Neuronal stem cell (in vitro differentiated cells): Measurements from ENCODE around the gene RIC3.

Experiments
- DNase-seq: peaks from one replicate; pipeline ENCODE4 v3.0.0-alpha.2; 2013; ENCODE audit warnings: low spot score
- H2AFZ ChIP-seq: one replicate; pipeline ENCODE4 v1.6.1; 2013; ENCODE audit warnings: mild to moderate bottlenecking, low read length, inconsistent platforms
- H2AK5ac ChIP-seq: 2 replicates; pipeline ENCODE4 v1.6.1; 2013; ENCODE audit warnings: low read depth, mild to moderate bottlenecking, inconsistent platforms, low read length, moderate library complexity, mixed read lengths
- H2BK120ac ChIP-seq: 2 replicates; pipeline ENCODE4 v1.6.1; 2013; ENCODE audit warnings: low read depth, mild to moderate bottlenecking, inconsistent platforms, low read length, moderate library complexity, mixed read lengths
- H2BK12ac ChIP-seq: one replicate; pipeline ENCODE4 v1.6.1; 2013; ENCODE audit warnings: low read length, inconsistent platforms
- H2BK15ac ChIP-seq: 2 replicates; pipeline ENCODE4 v1.6.1; 2013; ENCODE audit warnings: mild to moderate bottlenecking, low read length, inconsistent platforms, mixed read lengths
- H2BK5ac ChIP-seq: one replicate; pipeline ENCODE4 v1.6.1; 2013; ENCODE audit warnings: inconsistent platforms, mild to moderate bottlenecking, low read length, moderate library complexity
- H3K14ac ChIP-seq: one replicate; pipeline ENCODE4 v1.6.1; 2013; ENCODE audit warnings: low read length, inconsistent platforms
- H3K18ac ChIP-seq: 2 replicates; pipeline ENCODE4 v1.6.1; 2013; ENCODE audit warnings: low read length, inconsistent platforms
- H3K23ac ChIP-seq: 2 replicates; pipeline ENCODE4 v1.6.1; 2013; ENCODE audit warnings: low read depth, mild to moderate bottlenecking, mixed read lengths, low read length, inconsistent platforms; ENCODE audit not compliant: poor library complexity
- H3K27ac ChIP-seq: replicated peaks from 3 replicates; pipeline ENCODE4 v1.5.1; 2013; ENCODE audit warnings: low read length, inconsistent platforms
- H3K27me3 ChIP-seq, 3 experiments: 2 replicates each; pipeline ENCODE4 v1.6.1; 2013; ENCODE audit warnings: low read length in 3 of 3, mild to moderate bottlenecking in 2 of 3, inconsistent platforms in 1 of 3, low read depth in 1 of 3, mixed read lengths in 1 of 3, moderate library complexity in 1 of 3; ENCODE audit not compliant: control insufficient read depth in 3 of 3, insufficient read depth in 3 of 3
- H3K36me3 ChIP-seq, 2 donors: replicated peaks in 1 of 2; 2 replicates each; pipeline ENCODE4 v1.6.1; 2013; ENCODE audit warnings: low read length in 2 of 2; ENCODE audit not compliant: control insufficient read depth in 2 of 2, insufficient read depth in 2 of 2
- H3K4ac ChIP-seq: 2 replicates; pipeline ENCODE4 v1.6.1; 2013; ENCODE audit warnings: inconsistent platforms, mild to moderate bottlenecking, low read length, moderate library complexity
- H3K4me1 ChIP-seq, 2 donors: 1 replicate in 1 of 2; 2 replicates in 1 of 2; pipeline ENCODE4 v1.6.1; 2013; ENCODE audit warnings: low read length in 2 of 2, low read depth in 1 of 2; ENCODE audit not compliant: control insufficient read depth in 2 of 2, insufficient read depth in 1 of 2
- H3K4me2 ChIP-seq: one replicate; pipeline ENCODE4 v1.6.1; 2013; ENCODE audit warnings: mild to moderate bottlenecking, low read length, inconsistent platforms; ENCODE audit not compliant: insufficient read depth, poor library complexity, severe bottlenecking
- H3K4me3 ChIP-seq, 2 donors: 2 replicates each; pipeline ENCODE4 v1.5.1; 2013; ENCODE audit warnings: low read length in 2 of 2, mild to moderate bottlenecking in 2 of 2, inconsistent platforms in 1 of 2, moderate library complexity in 1 of 2
- H3K79me1 ChIP-seq: one replicate; pipeline ENCODE4 v1.6.1; 2013; ENCODE audit warnings: low read depth, mild to moderate bottlenecking, inconsistent platforms, low read length, moderate library complexity
- H3K9ac ChIP-seq: one replicate; pipeline ENCODE4 v1.6.1; 2013; ENCODE audit warnings: mild to moderate bottlenecking, low read depth, low read length, inconsistent platforms; ENCODE audit not compliant: poor library complexity
- H3K9me3 ChIP-seq, 2 donors: replicated peaks in 1 of 2; 2 replicates each; pipeline versions ENCODE3 to v1.6.1; 2013; ENCODE audit warnings: low read length in 2 of 2, mild to moderate bottlenecking in 2 of 2, inconsistent platforms in 1 of 2, low read depth in 1 of 2, mixed read lengths in 1 of 2, moderate library complexity in 1 of 2; ENCODE audit not compliant: control insufficient read depth in 2 of 2, insufficient read depth in 1 of 2
- H4K8ac ChIP-seq: one replicate; pipeline ENCODE4 v1.6.1; 2013; ENCODE audit warnings: low read depth, mild to moderate bottlenecking, inconsistent platforms, low read length, moderate library complexity
- H4K91ac ChIP-seq: one replicate; pipeline ENCODE4 v1.6.1; 2013; ENCODE audit warnings: low read length, low read depth, mild to moderate bottlenecking, inconsistent platforms; ENCODE audit not compliant: poor library complexity
- WGBS, 2 donors: extraction: QIAGEN DNeasy Blood & Tissue Kit; methylation state at CpG; one replicate each; pipeline ENCODE4 v1.1.7; 2013; ENCODE audit warnings: missing lambda C conversion rate in 2 of 2, mixed read lengths in 1 of 2; ENCODE audit not compliant: insufficient read length in 2 of 2, insufficient replicate concordance in 1 of 2; ENCODE audit errors: extremely low coverage in 2 of 2; 5-methylcytosine and 5-hydroxymethylcytosine counted together

The RIC3 gene

GRCh38 chr11:8095806-8096522, 72.9 kb downstream of the RIC3 start:
- Histone ChIP-seq H3K4me2 (no peak overlapping the region), H2BK15ac (no peak overlapping the region), H3K4ac (no peak overlapping the region), H3K9me3 (peaks cover 0 to 2% of the 10 kb centered on the region in 2 donors), H2BK12ac (no peak overlapping the region), H3K18ac (no peak overlapping the region), H3K27ac (no peak overlapping the region), H3K4me3 (no peak overlapping the region), H3K27me3 (no peaks in the 10 kb centered on the region), H2BK5ac (no peak overlapping the region), H2AFZ (no peak overlapping the region), H4K91ac (no peak overlapping the region), H2AK5ac (no peak overlapping the region), H4K8ac (no peak overlapping the region), H3K9ac (no peak overlapping the region), H3K79me1 (peaks cover 7% of the 10 kb centered on the region), H3K23ac (no peak overlapping the region), H3K4me1 (peaks cover 0 to 1% of the 10 kb centered on the region in 2 donors), H3K14ac (no peak overlapping the region), H2BK120ac (no peak overlapping the region), H3K36me3 (peaks cover 48 to 96% of the 10 kb centered on the region in 2 donors)
- WGBS, 2 donors, result no CpG with 5 or more reads among the region's 5 CpGs
- no peak for DNase-seq

- Histone ChIP-seq H3K27me3 (no peaks in the 10 kb centered on the region), H3K27ac (no peak overlapping the region), H3K4ac (no peak overlapping the region), H4K91ac (no peak overlapping the region), H3K79me1 (peaks cover 7% of the 10 kb centered on the region), H3K9ac (peak overlapping the region; percentile 63), H4K8ac (no peak overlapping the region), H3K36me3 (peaks cover 45 to 91% of the 10 kb centered on the region in 2 donors), H2BK12ac (no peak overlapping the region), H3K4me1 (peaks cover 0 to 1% of the 10 kb centered on the region in 2 donors), H3K4me2 (no peak overlapping the region), H3K14ac (no peak overlapping the region), H2AFZ (no peak overlapping the region), H2BK120ac (no peak overlapping the region), H2AK5ac (no peak overlapping the region), H3K4me3 (no peak overlapping the region), H3K9me3 (peaks cover 0 to 2% of the 10 kb centered on the region in 2 donors), H2BK5ac (no peak overlapping the region), H3K23ac (no peak overlapping the region), H3K18ac (no peak overlapping the region), H2BK15ac (no peak overlapping the region)
- WGBS, 2 donors, result no CpG with 5 or more reads among the region's 12 CpGs
- DNase-seq, result no peak
Observed at GRCh38 chr11:8095371-8095770, 73.5 kb downstream of the RIC3 start.

- Histone ChIP-seq H3K27me3 (no peaks in the 10 kb centered on the region), H2BK15ac (no peak overlapping the region), H3K14ac (no peak overlapping the region), H3K23ac (no peak overlapping the region), H3K4ac (no peak overlapping the region), H2BK120ac (no peak overlapping the region), H3K4me1 (peaks cover 0 to 1% of the 10 kb centered on the region in 2 donors), H2BK5ac (no peak overlapping the region), H2AFZ (no peak overlapping the region), H3K79me1 (peaks cover 9% of the 10 kb centered on the region), H3K9me3 (peaks cover 0 to 2% of the 10 kb centered on the region in 2 donors), H3K9ac (no peak overlapping the region), H3K18ac (no peak overlapping the region), H3K4me3 (no peak overlapping the region), H3K27ac (no peak overlapping the region), H2AK5ac (no peak overlapping the region), H2BK12ac (no peak overlapping the region), H3K4me2 (no peak overlapping the region), H4K8ac (no peak overlapping the region), H3K36me3 (peaks cover 38 to 84% of the 10 kb centered on the region in 2 donors), H4K91ac (no peak overlapping the region)
- no CpG with 5 or more reads among the region's 11 CpGs for WGBS, 2 donors
- DNase-seq, result no peak
Observed at GRCh38 chr11:8094656-8095055, 74.2 kb downstream of the RIC3 start.

GRCh38 chr11:8093931-8094575, 74.8 kb downstream of the RIC3 start:
- H2BK15ac ChIP-seq, result no peak overlapping the region
- no peak for DNase-seq
- no peak overlapping the region for H3K23ac ChIP-seq
- peaks cover 36 to 78% of the 10 kb centered on the region in 2 donors for H3K36me3 ChIP-seq
- no peaks in the 10 kb centered on the region for H3K27me3 ChIP-seq
- no peak overlapping the region for H4K8ac ChIP-seq
- H3K9ac ChIP-seq, result no peak overlapping the region
- H3K4me3 ChIP-seq, result no peak overlapping the region
- H3K4me1 ChIP-seq, result peaks cover 0 to 1% of the 10 kb centered on the region in 2 donors
- peaks cover 9% of the 10 kb centered on the region for H3K79me1 ChIP-seq
- H2AK5ac ChIP-seq, result no peak overlapping the region
- peaks cover 0 to 2% of the 10 kb centered on the region in 2 donors for H3K9me3 ChIP-seq
- H3K18ac ChIP-seq, result no peak overlapping the region
- no peak overlapping the region for H3K4ac ChIP-seq
- H4K91ac ChIP-seq, result no peak overlapping the region
- H2BK5ac ChIP-seq, result no peak overlapping the region
- no peak overlapping the region for H3K27ac ChIP-seq
- H3K14ac ChIP-seq, result no peak overlapping the region
- H2BK12ac ChIP-seq, result no peak overlapping the region
- H2AFZ ChIP-seq, result no peak overlapping the region
- no peak overlapping the region for H2BK120ac ChIP-seq
- no peak overlapping the region for H3K4me2 ChIP-seq
- no CpG with 5 or more reads among the region's 9 CpGs for WGBS, 2 donors
